Liver (tissue), 9 donors: Measurements from ENCODE around the gene CCNO. TPM values are rescaled to one million over a fixed set of nuclear protein-coding genes. Genes with fewer than 3 reads are reported as not detected.

ENCODE experiments used
- DNase-seq: peaks from one replicate; pipeline ENCODE4 v3.0.0-alpha.2; 2017; ENCODE audit warnings: low spot score
- H3K27ac ChIP-seq, 2 donors: one replicate each; pipeline ENCODE4 v1.7.0; 2013; ENCODE audit warnings: inconsistent platforms in 2 of 2, low read length in 2 of 2, control low read depth in 1 of 2, low read depth in 1 of 2, mild to moderate bottlenecking in 1 of 2
- H3K27me3 ChIP-seq, 4 donors: one replicate each; pipeline versions ENCODE4 v1.6.1 to v1.7.0; 2013; ENCODE audit warnings: low read length in 3 of 4, inconsistent platforms in 1 of 4, mild to moderate bottlenecking in 1 of 4, moderate library complexity in 1 of 4; ENCODE audit not compliant: control insufficient read depth in 4 of 4, insufficient read depth in 4 of 4
- H3K36me3 ChIP-seq, 4 donors: one replicate each; pipeline versions ENCODE4 v1.6.1 to v1.7.0; 2013; ENCODE audit warnings: low read length in 3 of 4, mild to moderate bottlenecking in 3 of 4, low read depth in 1 of 4, moderate library complexity in 1 of 4; ENCODE audit not compliant: control insufficient read depth in 4 of 4, insufficient read depth in 3 of 4
- H3K4me1 ChIP-seq, 4 donors: one replicate each; pipeline versions ENCODE4 v1.6.1 to v1.7.0; 2013; ENCODE audit warnings: low read length in 3 of 4, mild to moderate bottlenecking in 3 of 4, moderate library complexity in 1 of 4; ENCODE audit not compliant: control insufficient read depth in 4 of 4, insufficient read depth in 4 of 4
- H3K4me3 ChIP-seq, 3 donors: one replicate each; pipeline versions ENCODE4 v1.6.1 to v1.7.0; 2013; ENCODE audit warnings: low read length in 3 of 3, control low read depth in 1 of 3, low read depth in 1 of 3, mild to moderate bottlenecking in 1 of 3
- H3K9ac ChIP-seq, 2 donors: one replicate each; pipeline ENCODE4 v1.7.0; 2013; ENCODE audit warnings: low read length in 2 of 2, mild to moderate bottlenecking in 2 of 2, moderate library complexity in 2 of 2, control low read depth in 1 of 2, low read depth in 1 of 2
- H3K9me3 ChIP-seq, 4 donors: one replicate each; pipeline versions ENCODE4 v1.6.1 to v1.7.0; 2013; ENCODE audit warnings: low read length in 3 of 4; ENCODE audit not compliant: control insufficient read depth in 4 of 4
- ATF3 ChIP-seq: IDR thresholded peaks from 2 replicates; pipeline ENCODE4 v1.6.1; 2016; ENCODE audit warnings: antibody characterized with exemption
- CTCF ChIP-seq: fragments of 150-350 bp; IDR thresholded peaks from 2 replicates; pipeline ENCODE4 v1.5.1; 2017; ENCODE audit warnings: improper control_type of control experiment, low read depth, low read length; ENCODE audit not compliant: missing input control
- EGR1 ChIP-seq, 2 donors: IDR thresholded peaks; 2 replicates each; pipeline ENCODE4 v1.6.1; 2016 to 2018; ENCODE audit warnings: antibody characterized with exemption in 2 of 2, low read depth in 2 of 2
- FOXA1 ChIP-seq: IDR thresholded peaks from 2 replicates; pipeline ENCODE4 v1.6.1; 2016; ENCODE audit warnings: antibody characterized with exemption
- FOXA2 ChIP-seq: IDR thresholded peaks from 2 replicates; pipeline ENCODE4 v1.6.1; 2016; ENCODE audit warnings: antibody characterized with exemption
- GABPA ChIP-seq, 2 donors: IDR thresholded peaks in 1 of 2; conservative IDR thresholded peaks in 1 of 2; 2 replicates each; pipeline ENCODE4 v1.6.1; 2016; ENCODE audit warnings: antibody characterized with exemption in 2 of 2, mild to moderate bottlenecking in 1 of 2, moderate library complexity in 1 of 2
- HNF4A ChIP-seq, 2 donors: conservative IDR thresholded peaks; 2 replicates each; pipeline ENCODE4 v1.6.1; 2016; ENCODE audit warnings: antibody characterized with exemption in 2 of 2, mild to moderate bottlenecking in 2 of 2
- HNF4G ChIP-seq: IDR thresholded peaks from 2 replicates; pipeline ENCODE4 v1.6.1; 2016; ENCODE audit warnings: antibody characterized with exemption
- JUND ChIP-seq, 2 donors: IDR thresholded peaks; 2 replicates each; pipeline ENCODE4 v1.6.1; 2016; ENCODE audit warnings: antibody characterized with exemption in 2 of 2
- NR2F2 ChIP-seq: IDR thresholded peaks from 2 replicates; pipeline ENCODE4 v1.6.1; 2016; ENCODE audit warnings: antibody characterized with exemption
- RAD21 ChIP-seq, 2 donors: IDR thresholded peaks; 2 replicates each; pipeline ENCODE4 v1.6.1; 2016; ENCODE audit warnings: antibody characterized with exemption in 2 of 2, mild to moderate bottlenecking in 2 of 2
- REST ChIP-seq: IDR thresholded peaks from 2 replicates; pipeline ENCODE4 v1.6.1; 2016; ENCODE audit warnings: antibody characterized with exemption, mild to moderate bottlenecking
- RXRA ChIP-seq, 2 donors: IDR thresholded peaks; 2 replicates each; pipeline ENCODE4 v1.6.1; 2017 to 2018; ENCODE audit warnings: antibody characterized with exemption in 2 of 2, mild to moderate bottlenecking in 1 of 2
- SP1 ChIP-seq: IDR thresholded peaks from 2 replicates; pipeline ENCODE4 v1.6.1; 2018; ENCODE audit warnings: antibody characterized with exemption, mild to moderate bottlenecking
- YY1 ChIP-seq: IDR thresholded peaks from 2 replicates; pipeline ENCODE4 v1.6.1; 2016; ENCODE audit warnings: antibody characterized with exemption, mild to moderate bottlenecking
- ZBTB33 ChIP-seq: IDR thresholded peaks from 2 replicates; pipeline ENCODE4 v1.6.1; 2016; ENCODE audit warnings: antibody characterized with exemption
- WGBS: extraction: QIAGEN DNeasy Blood & Tissue Kit; methylation state at CpG from one replicate; pipeline ENCODE4 v1.1.7; 2013; 5-methylcytosine and 5-hydroxymethylcytosine counted together
- polyA plus RNA-seq, 2 donors: library from polyadenylated mRNA; stranded (reverse) in 1 of 2; unstranded in 1 of 2; fragments of 200-250 nt in 1 of 2; fragments of >200 nt in 1 of 2; fragmentation: Nextera tagmentation in 1 of 2; extraction: Ambion mirVana in 1 of 2; gene quantifications; one replicate each; pipeline versions ENCODE4 v1.2.1 to v1.2.3, GENCODE V29; 2013 to 2015
- total RNA-seq, 2 donors: library from RNA; depleted of rRNA; stranded (reverse); fragments of >200 nt; gene quantifications; one replicate each; pipeline ENCODE4 v1.2.3, GENCODE V29; 2014
- donor health status: healthy.
- donor health status: healthy.
- donor health status: healthy.
- donor health status: healthy.
- donor health status: healthy.

Gene CCNO
- total and polyA plus RNA-seq, 4 donors: 0.23 TPM; not detected in 3

GRCh38 chr5:55223812-55224240, 9.6 kb downstream of the CCNO start (continued):
- TF ChIP-seq REST (no peak), HNF4A (conservative IDR thresholded peaks at IDR 0.05) (no peak), EGR1 (IDR thresholded peaks at IDR 0.05; ENCODE audit: low read depth in 2 of 2) (no peak), FOXA2 (no peak), FOXA1 (no peak), NR2F2 (no peak), YY1 (no peak)

GRCh38 chr5:55222985-55223811, 10.2 kb downstream of the CCNO start:
- Histone ChIP-seq H3K9ac (no peak overlapping the region), H3K9me3 (peaks cover 0 to 10% (median 0%) of the 10 kb centered on the region in 4 donors), H3K4me3 (no peak overlapping the region), H3K27ac (no peak overlapping the region), H3K36me3 (no peaks in the 10 kb centered on the region), H3K27me3 (peaks cover 2 to 27% (median 14%) of the 10 kb centered on the region in 4 donors), H3K4me1 (peaks cover 6 to 26% (median 11%) of the 10 kb centered on the region in 4 donors)
- no peak for DNase-seq
- TF ChIP-seq SP1 (no peak), FOXA2 (no peak), RAD21 (IDR thresholded peaks at IDR 0.05) (no peak), GABPA (IDR thresholded peaks at IDR 0.05 in 1 of 2, conservative IDR thresholded peaks at IDR 0.05 in 1 of 2) (no peak), FOXA1 (no peak), REST (no peak), JUND (IDR thresholded peaks at IDR 0.05) (no peak), YY1 (no peak), EGR1 (IDR thresholded peaks at IDR 0.05; ENCODE audit: low read depth in 2 of 2) (no peak), RXRA (IDR thresholded peaks at IDR 0.05) (no peak), CTCF (no peak), ZBTB33 (no peak), HNF4A (conservative IDR thresholded peaks at IDR 0.05) (no peak), ATF3 (no peak), HNF4G (no peak)
- WGBS: 13% methylated on average over 61 of the region's 61 CpGs
